ENCODE measurements around the gene AKT3. TPM values are rescaled to one million over a fixed set of nuclear protein-coding genes. Genes with fewer than 3 reads are reported as not detected.

AKT3 gene
- total RNA-seq, 1 donor from 2014 or later = 169 TPM

DNA sequence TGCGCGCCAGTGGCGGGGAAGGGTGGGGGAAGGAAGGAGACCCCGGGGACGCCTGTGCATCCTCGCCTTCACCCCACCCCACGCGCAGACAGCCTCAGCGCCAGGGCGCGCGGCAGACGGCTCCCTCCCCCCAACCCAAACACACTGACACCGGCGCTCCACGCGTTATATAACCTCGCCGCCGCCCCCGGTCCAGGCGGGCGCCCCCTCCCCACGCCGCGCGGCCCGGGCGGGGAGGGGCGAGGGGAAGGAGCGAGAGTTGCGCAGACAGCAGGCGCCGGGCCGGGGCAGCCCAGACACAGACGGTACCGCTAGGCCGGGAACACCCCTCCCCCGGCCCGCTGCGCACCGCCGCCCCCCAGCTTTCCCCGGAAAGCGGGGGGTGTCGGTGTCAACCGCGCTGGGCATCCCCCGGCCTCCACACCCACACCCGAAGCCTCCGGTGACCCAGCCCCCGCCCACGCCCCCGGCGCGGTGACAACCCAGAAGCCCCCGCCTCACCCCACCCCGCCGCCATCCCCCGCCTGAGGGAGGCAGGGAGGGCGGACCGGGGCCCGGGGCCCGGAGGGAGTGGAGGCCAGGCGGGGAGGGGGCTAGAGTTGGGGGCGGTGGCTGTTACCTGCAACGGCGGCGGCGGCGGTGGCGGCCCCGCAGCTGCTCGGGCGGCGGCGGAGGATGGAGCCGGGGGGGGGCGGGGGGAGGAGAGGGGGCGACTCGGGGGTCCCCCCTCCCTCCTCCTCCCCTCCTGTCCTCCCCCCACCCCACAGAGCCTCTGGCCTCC, 432 bp downstream of the AKT3 start:
- peak overlapping the region; percentile 99 for H3K27ac Mint-ChIP-seq (ENCODE audit: unreplicated experiment)

DNA sequence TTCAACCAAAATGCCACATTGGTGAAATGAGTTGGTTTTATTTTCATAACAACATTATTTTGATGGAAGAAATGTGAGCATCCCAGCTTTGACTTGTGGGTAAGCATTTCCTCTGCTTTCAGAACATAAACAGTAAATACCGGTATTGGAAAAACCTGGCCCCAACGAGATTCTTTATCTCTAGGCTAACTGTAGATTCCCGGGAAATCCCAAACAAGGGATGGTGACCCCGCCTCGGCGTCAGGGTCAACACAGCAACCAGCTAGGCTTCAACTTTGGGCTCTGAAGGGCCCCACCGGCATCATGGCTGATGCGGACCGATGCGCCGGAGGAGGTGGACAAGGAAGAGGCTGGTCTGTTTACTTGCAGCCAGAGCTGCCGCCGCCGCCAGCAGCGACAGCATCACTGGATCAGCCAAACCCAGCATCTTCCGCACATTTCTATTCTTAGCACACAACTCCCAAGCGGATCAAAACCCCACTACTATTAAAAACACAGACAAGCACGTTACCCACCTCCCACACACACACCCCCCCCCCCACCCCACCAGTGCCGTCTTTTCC, 1.1 kb downstream of the AKT3 start:
- peaks cover 12% of the 10 kb centered on the region for H3K27me3 Mint-ChIP-seq (ENCODE audit: unreplicated experiment)
- peak; percentile 78 for DNase-seq
- peaks cover 15% of the 10 kb centered on the region for H3K4me1 Mint-ChIP-seq (ENCODE audit: low read depth, unreplicated experiment)
- peak overlapping the region; percentile 99 for H3K27ac Mint-ChIP-seq (ENCODE audit: unreplicated experiment)
- TF ChIP-seq, protein P1, sequence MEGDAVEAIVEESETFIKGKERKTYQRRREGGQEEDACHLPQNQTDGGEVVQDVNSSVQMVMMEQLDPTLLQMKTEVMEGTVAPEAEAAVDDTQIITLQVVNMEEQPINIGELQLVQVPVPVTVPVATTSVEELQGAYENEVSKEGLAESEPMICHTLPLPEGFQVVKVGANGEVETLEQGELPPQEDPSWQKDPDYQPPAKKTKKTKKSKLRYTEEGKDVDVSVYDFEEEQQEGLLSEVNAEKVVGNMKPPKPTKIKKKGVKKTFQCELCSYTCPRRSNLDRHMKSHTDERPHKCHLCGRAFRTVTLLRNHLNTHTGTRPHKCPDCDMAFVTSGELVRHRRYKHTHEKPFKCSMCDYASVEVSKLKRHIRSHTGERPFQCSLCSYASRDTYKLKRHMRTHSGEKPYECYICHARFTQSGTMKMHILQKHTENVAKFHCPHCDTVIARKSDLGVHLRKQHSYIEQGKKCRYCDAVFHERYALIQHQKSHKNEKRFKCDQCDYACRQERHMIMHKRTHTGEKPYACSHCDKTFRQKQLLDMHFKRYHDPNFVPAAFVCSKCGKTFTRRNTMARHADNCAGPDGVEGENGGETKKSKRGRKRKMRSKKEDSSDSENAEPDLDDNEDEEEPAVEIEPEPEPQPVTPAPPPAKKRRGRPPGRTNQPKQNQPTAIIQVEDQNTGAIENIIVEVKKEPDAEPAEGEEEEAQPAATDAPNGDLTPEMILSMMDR (IDR thresholded peaks at IDR 0.05; ENCODE audit: partially characterized antibody, unreplicated experiment) = no peak
- H3K9me3 Mint-ChIP-seq (ENCODE audit: unreplicated experiment) = peaks cover 8% of the 10 kb centered on the region
- no peaks in the 10 kb centered on the region for H3K36me3 Mint-ChIP-seq (ENCODE audit: unreplicated experiment)
- H3K4me3 Mint-ChIP-seq (ENCODE audit: unreplicated experiment) = peak overlapping the region; percentile 89

More for the DNA sequence above, 432 bp downstream of the AKT3 start:
- peak; percentile 83 for DNase-seq
- H3K36me3 Mint-ChIP-seq (ENCODE audit: unreplicated experiment) = no peaks in the 10 kb centered on the region
- peaks cover 15% of the 10 kb centered on the region for H3K4me1 Mint-ChIP-seq (ENCODE audit: low read depth, unreplicated experiment)
- TF ChIP-seq, protein P1 (IDR thresholded peaks at IDR 0.05; ENCODE audit: partially characterized antibody, unreplicated experiment) = no peak
- H3K27me3 Mint-ChIP-seq (ENCODE audit: unreplicated experiment) = peaks cover 12% of the 10 kb centered on the region
- H3K4me3 Mint-ChIP-seq (ENCODE audit: unreplicated experiment) = peak overlapping the region; percentile 89
- H3K9me3 Mint-ChIP-seq (ENCODE audit: unreplicated experiment) = peaks cover 8% of the 10 kb centered on the region

DNA sequence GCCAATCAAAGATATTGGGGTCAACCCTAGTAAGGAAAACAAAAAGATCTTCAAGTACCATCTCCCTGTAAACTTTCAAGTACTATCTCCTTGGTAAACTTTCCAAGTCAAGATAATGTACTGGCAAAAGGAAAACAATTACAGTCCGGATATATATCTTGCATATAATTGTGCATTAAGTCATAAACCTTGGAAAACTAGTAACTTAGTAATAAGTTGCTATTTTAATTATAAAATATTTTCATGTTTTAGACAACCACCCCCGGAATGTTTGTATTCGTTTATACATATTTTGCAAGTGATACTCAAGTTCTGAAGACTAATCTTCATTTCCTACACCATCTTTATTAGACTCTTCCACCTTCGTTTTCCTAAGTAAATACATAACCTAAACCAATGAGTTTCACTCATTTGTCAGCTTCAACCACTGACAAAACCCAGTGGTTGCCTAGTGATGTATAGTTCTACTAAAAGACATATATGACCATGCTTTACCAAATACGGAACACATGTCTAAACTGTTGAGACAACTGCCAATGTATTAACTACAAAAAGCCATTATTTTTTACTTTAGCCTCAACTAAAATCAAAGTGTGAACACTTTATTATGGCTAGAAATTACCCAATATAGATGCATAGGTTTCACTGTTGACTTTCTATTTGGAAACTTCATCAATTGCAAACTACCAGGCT, 1.7 kb downstream of the AKT3 start:
- H3K4me3 Mint-ChIP-seq (ENCODE audit: unreplicated experiment) = peak overlapping the region; percentile 89
- DNase-seq = no peak
- H3K36me3 Mint-ChIP-seq (ENCODE audit: unreplicated experiment) = no peaks in the 10 kb centered on the region
- TF ChIP-seq, protein P1 (IDR thresholded peaks at IDR 0.05; ENCODE audit: partially characterized antibody, unreplicated experiment) = no peak
- peak overlapping the region; percentile 99 for H3K27ac Mint-ChIP-seq (ENCODE audit: unreplicated experiment)
- peaks cover 8% of the 10 kb centered on the region for H3K9me3 Mint-ChIP-seq (ENCODE audit: unreplicated experiment)
- H3K27me3 Mint-ChIP-seq (ENCODE audit: unreplicated experiment) = peaks cover 12% of the 10 kb centered on the region
- peaks cover 15% of the 10 kb centered on the region for H3K4me1 Mint-ChIP-seq (ENCODE audit: low read depth, unreplicated experiment)

DNA sequence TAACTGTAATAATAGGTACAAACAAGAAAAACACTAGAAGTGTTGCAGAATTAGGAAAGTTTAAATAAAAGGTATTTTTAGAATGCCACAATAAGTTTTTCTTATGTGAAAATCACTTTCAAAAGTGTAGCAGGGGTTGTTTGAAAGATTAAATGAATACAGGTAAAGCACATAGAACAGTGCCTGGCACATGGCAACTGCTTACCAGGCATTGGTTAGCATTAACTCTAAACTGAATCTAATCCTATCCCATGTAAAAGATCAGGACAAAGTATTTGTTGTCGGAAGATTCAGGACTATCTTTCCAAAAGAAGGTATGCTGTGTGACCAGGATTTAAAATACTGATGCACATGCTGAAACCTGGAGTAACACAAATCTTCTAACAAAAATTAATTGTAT, 3.3 kb downstream of the AKT3 start:
- Mint-ChIP-seq H3K36me3 (ENCODE audit: unreplicated experiment) (no peaks in the 10 kb centered on the region), H3K27me3 (ENCODE audit: unreplicated experiment) (peaks cover 12% of the 10 kb centered on the region), H3K4me1 (ENCODE audit: low read depth, unreplicated experiment) (peaks cover 14% of the 10 kb centered on the region), H3K9me3 (ENCODE audit: unreplicated experiment) (peaks cover 8% of the 10 kb centered on the region), H3K4me3 (ENCODE audit: unreplicated experiment) (no peak overlapping the region), H3K27ac (ENCODE audit: unreplicated experiment) (no peak overlapping the region)
- no peak for DNase-seq
- TF ChIP-seq, protein P1 (IDR thresholded peaks at IDR 0.05; ENCODE audit: partially characterized antibody, unreplicated experiment) = no peak

All from glutamatergic neuron (in vitro differentiated cells).